ENCODE data around the gene ASB18.

DNA sequence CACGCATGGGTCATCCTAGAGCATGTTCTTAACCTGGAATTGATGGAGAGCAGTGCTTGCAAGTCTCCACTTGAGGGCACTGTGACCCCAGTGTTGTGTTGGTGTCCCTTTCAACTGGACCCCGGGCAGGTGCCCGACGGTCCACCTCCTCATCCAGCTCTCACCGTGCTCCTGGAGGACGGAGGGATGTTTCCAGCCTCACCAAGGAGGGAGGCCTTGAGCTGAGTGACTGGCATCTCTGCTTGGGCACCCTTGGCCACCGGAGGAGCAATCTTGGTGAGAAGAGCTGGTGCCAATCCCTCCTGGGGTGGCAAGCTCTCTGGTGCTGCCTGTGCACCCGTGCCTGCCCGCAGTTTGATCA is 45.4 kb upstream of the ASB18 start:
- TF ChIP-seq, protein P1, sequence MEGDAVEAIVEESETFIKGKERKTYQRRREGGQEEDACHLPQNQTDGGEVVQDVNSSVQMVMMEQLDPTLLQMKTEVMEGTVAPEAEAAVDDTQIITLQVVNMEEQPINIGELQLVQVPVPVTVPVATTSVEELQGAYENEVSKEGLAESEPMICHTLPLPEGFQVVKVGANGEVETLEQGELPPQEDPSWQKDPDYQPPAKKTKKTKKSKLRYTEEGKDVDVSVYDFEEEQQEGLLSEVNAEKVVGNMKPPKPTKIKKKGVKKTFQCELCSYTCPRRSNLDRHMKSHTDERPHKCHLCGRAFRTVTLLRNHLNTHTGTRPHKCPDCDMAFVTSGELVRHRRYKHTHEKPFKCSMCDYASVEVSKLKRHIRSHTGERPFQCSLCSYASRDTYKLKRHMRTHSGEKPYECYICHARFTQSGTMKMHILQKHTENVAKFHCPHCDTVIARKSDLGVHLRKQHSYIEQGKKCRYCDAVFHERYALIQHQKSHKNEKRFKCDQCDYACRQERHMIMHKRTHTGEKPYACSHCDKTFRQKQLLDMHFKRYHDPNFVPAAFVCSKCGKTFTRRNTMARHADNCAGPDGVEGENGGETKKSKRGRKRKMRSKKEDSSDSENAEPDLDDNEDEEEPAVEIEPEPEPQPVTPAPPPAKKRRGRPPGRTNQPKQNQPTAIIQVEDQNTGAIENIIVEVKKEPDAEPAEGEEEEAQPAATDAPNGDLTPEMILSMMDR (IDR thresholded peaks at IDR 0.05 in 8 of 11, conservative IDR thresholded peaks at IDR 0.05 in 3 of 11), result peak in 8 of 11 experiments; percentile 23 to 61 (median 40)
- TF ChIP-seq POLR2A (IDR thresholded peaks at IDR 0.05), result no peak
